ENCODE data around the gene RLN3.
"Not testable (repeated sequence)": the region's sequence is repeated elsewhere in the genome, so short reads cannot be mapped to it uniquely, and the experiment has no call there.

The RLN3 gene

GRCh38 chr19:14022469-14022868, 5.5 kb upstream of the RLN3 start:
- DNase-seq, result no peak

- DNase-seq, result peak; percentile 42 to 43
Measured at GRCh38 chr19:14023404-14024235, 4.3 kb upstream of the RLN3 start.

GRCh38 chr19:14026652-14027192, 1.2 kb upstream of the RLN3 start:
- DNase-seq, result not testable (repeated sequence)

- DNase-seq, result no peak
Measured at GRCh38 chr19:14028901-14029300, 953 bp downstream of the RLN3 start.

- no peak for DNase-seq
Measured at GRCh38 chr19:14030997-14031718, 3.2 kb downstream of the RLN3 start.

- peak; percentile 73 to 81 for DNase-seq
Measured at GRCh38 chr19:14031719-14032480, 4.0 kb downstream of the RLN3 start, which contains the start of gene IL27RA. IL27RA (plus strand) TSS chr19:14031762; CDS start chr19:14031873, 111 bp downstream.

- no peak for DNase-seq
Measured at GRCh38 chr19:14033946-14034345, 6.0 kb downstream of the RLN3 start.

GRCh38 chr19:14035159-14035558, 7.2 kb downstream of the RLN3 start:
- DNase-seq, result not testable (repeated sequence)

- no peak for DNase-seq
Measured at GRCh38 chr19:14035706-14036105, 7.8 kb downstream of the RLN3 start.

- DNase-seq, result no peak
Measured at GRCh38 chr19:14039181-14039580, 11.2 kb downstream of the RLN3 start.

GRCh38 chr19:14042659-14043608, 15.0 kb downstream of the RLN3 start:
- DNase-seq, result not testable (repeated sequence)

- not testable (repeated sequence) for DNase-seq
Measured at GRCh38 chr19:14047866-14048265, 19.9 kb downstream of the RLN3 start.

- DNase-seq, result peak; percentile 85 to 88
Measured at GRCh38 chr19:14048443-14049153, 20.6 kb downstream of the RLN3 start.

GRCh38 chr19:14050512-14050911, 22.6 kb downstream of the RLN3 start:
- no peak for DNase-seq

- DNase-seq, result not testable (repeated sequence)
Measured at GRCh38 chr19:14050961-14051360, 23.0 kb downstream of the RLN3 start.

- DNase-seq, result no peak
Measured at GRCh38 chr19:14051980-14052379, 24.0 kb downstream of the RLN3 start.

GRCh38 chr19:14052470-14052869, 24.5 kb downstream of the RLN3 start:
- DNase-seq, result no peak

GRCh38 chr19:14053032-14053431, 25.1 kb downstream of the RLN3 start:
- DNase-seq, result no peak

GRCh38 chr19:14053500-14053899, 25.6 kb downstream of the RLN3 start:
- DNase-seq, result no peak

GRCh38 chr19:14054099-14054498, 26.2 kb downstream of the RLN3 start:
- no peak for DNase-seq

GRCh38 chr19:14054721-14055120, 26.8 kb downstream of the RLN3 start:
- no peak for DNase-seq
